Thymus (tissue), 11 donors: Measurements from ENCODE around the gene NUDT19. TPM values are rescaled to one million over a fixed set of nuclear protein-coding genes. Genes with fewer than 3 reads are reported as not detected.
"Not testable (repeated sequence)": the region's sequence is repeated elsewhere in the genome, so short reads cannot be mapped to it uniquely, and the experiment has no call there.

Experiments
- DNase-seq, 9 donors: peaks; one replicate each; pipeline ENCODE4 v3.0.0-alpha.2; 2013; ENCODE audit warnings: low spot score in 9 of 9, low read depth in 6 of 9, missing footprints in 1 of 9
- H3K27ac ChIP-seq, 2 donors: one replicate each; pipeline ENCODE4 v1.5.1; 2013; ENCODE audit warnings: control low read depth in 1 of 2, low read depth in 1 of 2, low read length in 1 of 2, mild to moderate bottlenecking in 1 of 2, moderate library complexity in 1 of 2
- H3K27me3 ChIP-seq, 2 donors: one replicate each; pipeline ENCODE4 v1.5.1; 2013; ENCODE audit warnings: low read length in 1 of 2; ENCODE audit not compliant: control insufficient read depth in 2 of 2, insufficient read depth in 1 of 2
- H3K36me3 ChIP-seq, 2 donors: one replicate each; pipeline ENCODE4 v1.5.1; 2013; ENCODE audit warnings: low read length in 1 of 2, mild to moderate bottlenecking in 1 of 2, moderate library complexity in 1 of 2; ENCODE audit not compliant: control insufficient read depth in 2 of 2, insufficient read depth in 2 of 2
- H3K4me1 ChIP-seq, 2 donors: one replicate each; pipeline ENCODE4 v1.5.1; 2013; ENCODE audit warnings: low read length in 2 of 2; ENCODE audit not compliant: control insufficient read depth in 2 of 2, insufficient read depth in 2 of 2
- H3K4me3 ChIP-seq, 2 donors: one replicate each; pipeline ENCODE4 v1.5.1; 2013; ENCODE audit warnings: low read length in 2 of 2, control low read depth in 1 of 2, mild to moderate bottlenecking in 1 of 2
- H3K9me3 ChIP-seq, 2 donors: one replicate each; pipeline ENCODE4 v1.5.1; 2013; ENCODE audit warnings: low read length in 1 of 2, mild to moderate bottlenecking in 1 of 2; ENCODE audit not compliant: control insufficient read depth in 2 of 2, insufficient read depth in 1 of 2
- WGBS: extraction: QIAGEN DNeasy Blood & Tissue Kit; methylation state at CpG from one replicate; pipeline ENCODE4 v1.1.7; 2013; 5-methylcytosine and 5-hydroxymethylcytosine counted together
- polyA plus RNA-seq: library from polyadenylated mRNA; stranded (reverse); fragments of 200-250 nt; gene quantifications from one replicate; pipeline ENCODE4 v1.2.3, GENCODE V29; 2013
- total RNA-seq: library from RNA; stranded (reverse); fragments of 120-200 nt; gene quantifications from one replicate; pipeline ENCODE4 v1.2.4, GENCODE V29; 2013
- donor health status: healthy.

Gene NUDT19
- total and polyA plus RNA-seq, 2 donors, result 3.7 to 11.1 TPM

GRCh38 chr19:32709032-32709431 lies 17.4 kb downstream of the NUDT19 start:
- no peak overlapping the region for H3K4me3 ChIP-seq
- DNase-seq, result no peak
- 95% methylated on average over 5 of the region's 5 CpGs for WGBS
- H3K9me3 ChIP-seq, result peaks cover 0 to 12% of the 10 kb centered on the region in 2 donors
- H3K4me1 ChIP-seq, result peaks cover 5% of the 10 kb centered on the region in 2 donors
- no peak overlapping the region for H3K27ac ChIP-seq
- H3K36me3 ChIP-seq, result peaks cover 2 to 3% of the 10 kb centered on the region in 2 donors
- no peaks in the 10 kb centered on the region for H3K27me3 ChIP-seq

DNA sequence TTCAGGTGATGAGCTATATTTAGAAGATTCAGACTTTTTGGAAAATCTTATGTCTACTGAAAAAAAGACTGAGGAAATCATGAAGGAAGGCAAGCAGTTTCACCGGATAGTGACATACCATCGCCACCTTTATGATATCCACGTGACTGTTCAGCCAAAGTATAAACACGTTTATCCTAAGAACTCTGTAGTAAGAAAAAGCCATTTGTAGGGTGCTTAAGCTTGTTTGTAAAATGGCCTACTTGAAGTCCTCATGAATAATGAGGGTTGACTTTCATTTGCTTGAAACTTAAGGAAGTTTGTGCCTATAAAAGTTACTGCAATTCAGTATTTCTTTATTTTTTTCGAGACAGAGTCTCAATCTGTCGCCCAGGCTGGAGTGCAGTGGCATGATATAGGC lies 20.1 kb downstream of the NUDT19 start:
- H3K27ac ChIP-seq, result no peak overlapping the region
- no peak for DNase-seq
- H3K36me3 ChIP-seq, result peaks cover under 1 to 4% of the 10 kb centered on the region in 2 donors

DNA sequence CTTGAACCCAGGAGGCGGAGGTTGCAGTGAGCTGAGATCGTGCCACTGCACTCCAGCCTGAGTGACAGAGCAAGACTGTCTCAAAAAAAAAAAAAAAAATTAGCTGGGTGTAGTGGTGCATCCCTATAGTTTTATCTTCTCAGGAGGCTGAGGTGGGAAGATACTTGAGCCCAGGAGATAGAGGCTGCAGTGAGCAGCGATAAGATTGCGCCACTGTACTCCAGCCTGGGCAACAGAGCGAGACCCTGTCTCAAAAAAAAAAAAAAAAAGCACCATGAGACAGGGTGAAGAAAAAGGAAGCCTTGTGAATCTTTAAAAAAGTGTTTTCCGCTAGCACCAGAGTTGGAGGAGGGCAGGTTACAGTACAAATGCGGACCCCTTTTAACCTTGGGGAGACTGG lies 24.6 kb downstream of the NUDT19 start:
- not testable (repeated sequence) for H3K27me3 ChIP-seq, H3K27ac ChIP-seq, H3K4me3 ChIP-seq, DNase-seq, H3K36me3 ChIP-seq, H3K9me3 ChIP-seq, H3K4me1 ChIP-seq
- 99% methylated on average over 7 of the region's 7 CpGs for WGBS

More for the DNA sequence above, 20.1 kb downstream of the NUDT19 start:
- Histone ChIP-seq H3K27me3 (no peaks in the 10 kb centered on the region), H3K9me3 (no peaks in the 10 kb centered on the region), H3K4me3 (no peak overlapping the region), H3K4me1 (peaks cover 5% of the 10 kb centered on the region in 2 donors)
- WGBS, result 97% methylated on average over 6 of the region's 6 CpGs

- Histone ChIP-seq H3K27me3 (no peaks in the 10 kb centered on the region), H3K9me3 (peaks cover 0 to 6% of the 10 kb centered on the region in 2 donors), H3K36me3 (peaks cover 0 to 4% of the 10 kb centered on the region in 2 donors), H3K27ac (no peak overlapping the region), H3K4me3 (no peak overlapping the region), H3K4me1 (no peaks in the 10 kb centered on the region)
- DNase-seq, result no peak
- 94% methylated on average over 5 of the region's 5 CpGs for WGBS
Measured at GRCh38 chr19:32717496-32717895, 25.9 kb downstream of the NUDT19 start.

GRCh38 chr19:32718286-32718685 lies 26.7 kb downstream of the NUDT19 start:
- Histone ChIP-seq H3K27ac (no peak overlapping the region), H3K9me3 (peaks cover 0 to 6% of the 10 kb centered on the region in 2 donors)

DNA sequence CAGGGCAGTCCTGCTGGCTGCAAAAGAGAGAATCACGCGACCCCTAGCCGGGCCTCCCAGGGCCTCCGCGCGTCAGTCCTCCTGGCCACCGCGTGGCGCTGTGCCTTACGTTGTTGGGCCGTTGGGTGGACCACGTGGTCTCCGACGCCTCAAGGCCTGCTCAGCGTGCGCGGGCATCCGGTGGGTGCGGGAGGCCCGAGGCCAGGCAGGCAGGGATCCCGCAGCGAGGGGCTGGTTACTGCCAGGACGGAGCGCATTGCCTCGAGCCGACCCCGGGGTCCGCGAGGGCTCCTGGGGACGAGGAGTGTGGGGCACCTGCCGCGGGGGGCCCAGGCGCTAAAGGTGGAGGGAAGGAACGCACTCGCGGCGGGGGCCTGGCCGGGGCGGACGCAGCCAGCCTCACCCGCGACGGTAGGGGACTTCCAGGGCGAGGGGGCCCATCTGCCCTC lies 28.0 kb downstream of the NUDT19 start, which contains the start of gene TDRD12:
Gene TDRD12 (plus strand): TSS at position 157 of the 449 bp plus-strand sequence. CDS start 306 bp downstream, outside the sequence.
- no peak within 1 kb of the TSS for H3K4me3 ChIP-seq
- peaks cover 0 to 6% of the 10 kb centered on the region in 2 donors for H3K9me3 ChIP-seq
- 96% methylated on average over 44 of the region's 44 CpGs for WGBS
- H3K36me3 ChIP-seq, result peaks cover 0 to 4% of the 10 kb centered on the region in 2 donors
- H3K27me3 ChIP-seq, result no peaks in the 10 kb centered on the region
- no peak within 1 kb of the TSS for H3K27ac ChIP-seq
- no peaks in the 10 kb centered on the region for H3K4me1 ChIP-seq
- DNase-seq, result no peak

More at GRCh38 chr19:32718286-32718685, 26.7 kb downstream of the NUDT19 start:
- Histone ChIP-seq H3K27me3 (no peaks in the 10 kb centered on the region), H3K36me3 (peaks cover 0 to 4% of the 10 kb centered on the region in 2 donors), H3K4me1 (no peaks in the 10 kb centered on the region), H3K4me3 (no peak overlapping the region)
- DNase-seq, result no peak
- 96% methylated on average over 7 of the region's 7 CpGs for WGBS

- H3K27ac ChIP-seq, result no peak overlapping the region
- H3K9me3 ChIP-seq, result peaks cover 0 to 6% of the 10 kb centered on the region in 2 donors
- no peak for DNase-seq
- no peaks in the 10 kb centered on the region for H3K4me1 ChIP-seq
- WGBS, result 97% methylated on average over 22 of the region's 22 CpGs
- no peaks in the 10 kb centered on the region for H3K36me3 ChIP-seq
- no peak overlapping the region for H3K4me3 ChIP-seq
- H3K27me3 ChIP-seq, result no peaks in the 10 kb centered on the region
Measured at GRCh38 chr19:32720216-32720935, 28.8 kb downstream of the NUDT19 start.

DNA sequence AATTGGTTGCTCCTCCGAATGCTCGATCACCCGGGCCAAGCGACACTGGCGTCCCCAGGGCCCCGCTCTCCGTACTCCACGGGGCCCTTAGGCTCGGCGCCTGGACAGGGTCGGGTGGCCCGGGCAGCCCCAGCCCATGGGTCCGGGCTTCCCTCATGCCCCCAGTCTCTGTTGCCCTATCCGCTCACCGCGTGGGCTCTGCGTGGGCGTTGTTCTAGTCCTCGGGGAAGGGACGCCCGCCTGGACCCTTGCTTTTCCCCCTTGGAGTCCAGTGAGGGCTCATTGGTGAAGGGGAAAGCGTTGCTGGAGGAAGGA lies 29.3 kb downstream of the NUDT19 start:
- no peaks in the 10 kb centered on the region for H3K36me3 ChIP-seq
- no peak overlapping the region for H3K27ac ChIP-seq
- no peak overlapping the region for H3K4me3 ChIP-seq
- H3K27me3 ChIP-seq, result no peaks in the 10 kb centered on the region
- H3K4me1 ChIP-seq, result no peaks in the 10 kb centered on the region
- H3K9me3 ChIP-seq, result peaks cover 0 to 6% of the 10 kb centered on the region in 2 donors
- WGBS, result 98% methylated on average over 22 of the region's 22 CpGs
- no peak for DNase-seq

DNA sequence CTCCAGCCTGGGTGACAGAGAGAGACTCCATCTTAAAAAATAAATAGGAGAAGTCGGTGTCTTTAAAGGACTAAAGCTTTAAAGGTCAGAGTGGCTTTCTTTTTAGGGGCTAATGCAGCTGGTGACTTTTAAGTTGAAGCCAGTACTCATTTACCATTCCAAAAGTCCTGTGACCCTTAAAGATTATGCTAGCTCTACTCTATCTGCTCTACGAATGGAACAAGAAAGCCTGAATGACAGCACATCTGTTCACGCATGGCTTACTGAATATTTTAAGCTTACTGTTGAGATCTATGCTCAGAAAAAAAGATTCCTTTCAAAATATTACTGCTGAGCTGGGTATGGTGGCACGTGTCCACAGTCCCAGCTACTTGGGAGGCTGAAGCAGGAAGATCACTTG lies 44.3 kb downstream of the NUDT19 start:
- DNase-seq, result no peak
- 90% methylated on average over 4 of the region's 4 CpGs for WGBS
- Histone ChIP-seq H3K27me3 (peaks cover 0 to 12% of the 10 kb centered on the region in 2 donors), H3K4me3 (no peak overlapping the region), H3K27ac (no peak overlapping the region), H3K9me3 (no peaks in the 10 kb centered on the region), H3K36me3 (no peaks in the 10 kb centered on the region), H3K4me1 (no peaks in the 10 kb centered on the region)
